ENCODE data around the gene BMPR1A. TPM values are rescaled to one million over a fixed set of nuclear protein-coding genes. Genes with fewer than 3 reads are reported as not detected.

BMPR1A gene
- total and polyA plus RNA-seq, 10 of the 15 experiments (the other 5 are each of a cell fraction or from before 2014, with no cell fraction given), result 2.3 to 22.7 (median 13.1) TPM

DNA sequence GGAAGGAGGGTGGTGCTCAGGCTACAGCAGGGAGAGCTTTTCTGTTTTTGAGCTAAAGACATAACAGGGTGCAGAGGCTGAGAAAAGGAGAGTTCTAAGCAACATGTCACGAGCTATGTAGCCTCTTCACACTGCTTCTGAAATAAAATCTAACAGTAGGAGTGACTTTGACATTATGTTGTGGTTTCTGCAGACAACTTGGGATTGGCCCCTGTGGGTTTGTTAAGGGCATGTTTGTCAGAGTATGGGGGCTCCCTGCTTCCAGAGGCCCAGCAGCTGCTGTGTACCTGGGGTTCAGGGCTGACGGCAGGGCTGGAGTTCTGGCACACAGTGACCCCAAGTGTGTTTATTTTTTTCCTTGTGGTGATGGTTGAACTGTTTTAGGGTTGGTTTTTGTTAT lies 176.3 kb downstream of the BMPR1A start:
- POLR2A ChIA-PET, result no interaction called here
- TF ChIP-seq, protein P1, sequence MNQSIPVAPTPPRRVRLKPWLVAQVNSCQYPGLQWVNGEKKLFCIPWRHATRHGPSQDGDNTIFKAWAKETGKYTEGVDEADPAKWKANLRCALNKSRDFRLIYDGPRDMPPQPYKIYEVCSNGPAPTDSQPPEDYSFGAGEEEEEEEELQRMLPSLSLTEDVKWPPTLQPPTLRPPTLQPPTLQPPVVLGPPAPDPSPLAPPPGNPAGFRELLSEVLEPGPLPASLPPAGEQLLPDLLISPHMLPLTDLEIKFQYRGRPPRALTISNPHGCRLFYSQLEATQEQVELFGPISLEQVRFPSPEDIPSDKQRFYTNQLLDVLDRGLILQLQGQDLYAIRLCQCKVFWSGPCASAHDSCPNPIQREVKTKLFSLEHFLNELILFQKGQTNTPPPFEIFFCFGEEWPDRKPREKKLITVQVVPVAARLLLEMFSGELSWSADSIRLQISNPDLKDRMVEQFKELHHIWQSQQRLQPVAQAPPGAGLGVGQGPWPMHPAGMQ (IDR thresholded peaks at IDR 0.05; ENCODE audit: borderline replicate concordance), result no peak
- TF ChIP-seq GATAD2B (conservative IDR thresholded peaks at IDR 0.05; ENCODE audit: low read depth) (no peak), WRNIP1 (IDR thresholded peaks at IDR 0.05; ENCODE audit: borderline replicate concordance, low read depth, low read length) (no peak), CBFB (IDR thresholded peaks at IDR 0.05; ENCODE audit: low read depth) (no peak), SPI1 (IDR thresholded peaks at IDR 0.05; ENCODE audit: borderline replicate concordance, insufficient read depth, low read depth, low read length) (no peak), ZNF622 (IDR thresholded peaks at IDR 0.05) (no peak), ZSCAN29 (IDR thresholded peaks at IDR 0.05) (no peak), POLR2AphosphoS5 (IDR thresholded peaks at IDR 0.05; ENCODE audit: low read length) (no peak), NFYB (IDR thresholded peaks at IDR 0.05; ENCODE audit: insufficient read depth, low read depth, low read length) (no peak), CHD1 (IDR thresholded peaks at IDR 0.05; ENCODE audit: low read depth, low read length) (no peak), SREBF2 (IDR thresholded peaks at IDR 0.05; ENCODE audit: low read length) (no peak)
- TF ChIP-seq, protein P2, sequence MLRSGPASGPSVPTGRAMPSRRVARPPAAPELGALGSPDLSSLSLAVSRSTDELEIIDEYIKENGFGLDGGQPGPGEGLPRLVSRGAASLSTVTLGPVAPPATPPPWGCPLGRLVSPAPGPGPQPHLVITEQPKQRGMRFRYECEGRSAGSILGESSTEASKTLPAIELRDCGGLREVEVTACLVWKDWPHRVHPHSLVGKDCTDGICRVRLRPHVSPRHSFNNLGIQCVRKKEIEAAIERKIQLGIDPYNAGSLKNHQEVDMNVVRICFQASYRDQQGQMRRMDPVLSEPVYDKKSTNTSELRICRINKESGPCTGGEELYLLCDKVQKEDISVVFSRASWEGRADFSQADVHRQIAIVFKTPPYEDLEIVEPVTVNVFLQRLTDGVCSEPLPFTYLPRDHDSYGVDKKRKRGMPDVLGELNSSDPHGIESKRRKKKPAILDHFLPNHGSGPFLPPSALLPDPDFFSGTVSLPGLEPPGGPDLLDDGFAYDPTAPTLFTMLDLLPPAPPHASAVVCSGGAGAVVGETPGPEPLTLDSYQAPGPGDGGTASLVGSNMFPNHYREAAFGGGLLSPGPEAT (IDR thresholded peaks at IDR 0.05; ENCODE audit: low read depth), result no peak
- TF ChIP-seq, protein P3, sequence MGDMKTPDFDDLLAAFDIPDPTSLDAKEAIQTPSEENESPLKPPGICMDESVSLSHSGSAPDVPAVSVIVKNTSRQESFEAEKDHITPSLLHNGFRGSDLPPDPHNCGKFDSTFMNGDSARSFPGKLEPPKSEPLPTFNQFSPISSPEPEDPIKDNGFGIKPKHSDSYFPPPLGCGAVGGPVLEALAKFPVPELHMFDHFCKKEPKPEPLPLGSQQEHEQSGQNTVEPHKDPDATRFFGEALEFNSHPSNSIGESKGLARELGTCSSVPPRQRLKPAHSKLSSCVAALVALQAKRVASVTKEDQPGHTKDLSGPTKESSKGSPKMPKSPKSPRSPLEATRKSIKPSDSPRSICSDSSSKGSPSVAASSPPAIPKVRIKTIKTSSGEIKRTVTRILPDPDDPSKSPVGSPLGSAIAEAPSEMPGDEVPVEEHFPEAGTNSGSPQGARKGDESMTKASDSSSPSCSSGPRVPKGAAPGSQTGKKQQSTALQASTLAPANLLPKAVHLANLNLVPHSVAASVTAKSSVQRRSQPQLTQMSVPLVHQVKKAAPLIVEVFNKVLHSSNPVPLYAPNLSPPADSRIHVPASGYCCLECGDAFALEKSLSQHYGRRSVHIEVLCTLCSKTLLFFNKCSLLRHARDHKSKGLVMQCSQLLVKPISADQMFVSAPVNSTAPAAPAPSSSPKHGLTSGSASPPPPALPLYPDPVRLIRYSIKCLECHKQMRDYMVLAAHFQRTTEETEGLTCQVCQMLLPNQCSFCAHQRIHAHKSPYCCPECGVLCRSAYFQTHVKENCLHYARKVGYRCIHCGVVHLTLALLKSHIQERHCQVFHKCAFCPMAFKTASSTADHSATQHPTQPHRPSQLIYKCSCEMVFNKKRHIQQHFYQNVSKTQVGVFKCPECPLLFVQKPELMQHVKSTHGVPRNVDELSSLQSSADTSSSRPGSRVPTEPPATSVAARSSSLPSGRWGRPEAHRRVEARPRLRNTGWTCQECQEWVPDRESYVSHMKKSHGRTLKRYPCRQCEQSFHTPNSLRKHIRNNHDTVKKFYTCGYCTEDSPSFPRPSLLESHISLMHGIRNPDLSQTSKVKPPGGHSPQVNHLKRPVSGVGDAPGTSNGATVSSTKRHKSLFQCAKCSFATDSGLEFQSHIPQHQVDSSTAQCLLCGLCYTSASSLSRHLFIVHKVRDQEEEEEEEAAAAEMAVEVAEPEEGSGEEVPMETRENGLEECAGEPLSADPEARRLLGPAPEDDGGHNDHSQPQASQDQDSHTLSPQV (IDR thresholded peaks at IDR 0.05), result no peak

More for the DNA sequence above, 176.3 kb downstream of the BMPR1A start:
- Histone ChIP-seq H3K27me3 (replicated peaks in 1 of 2; ENCODE audit: control insufficient read depth in 2 of 2, insufficient read depth in 2 of 2, low read length in 1 of 2) (no peaks in the 10 kb centered on the region), H3K9me3 (replicated peaks; ENCODE audit: control insufficient read depth, insufficient read depth, low read length) (no peaks in the 10 kb centered on the region), H3K4me2 (ENCODE audit: control insufficient read depth, insufficient read depth) (no peak overlapping the region), H3K4me3 (no peak overlapping the region), H3K4me1 (ENCODE audit: control insufficient read depth, insufficient read depth, low read length) (no peaks in the 10 kb centered on the region), H3K27ac (ENCODE audit: control insufficient read depth, insufficient read depth) (no peak overlapping the region), H4K20me1 (ENCODE audit: control insufficient read depth, insufficient read depth) (no peaks in the 10 kb centered on the region), H3K9ac (ENCODE audit: control insufficient read depth, insufficient read depth, low read length) (no peak overlapping the region), H2AFZ (ENCODE audit: control insufficient read depth, low read depth, low read length) (no peak overlapping the region), H3K36me3 (ENCODE audit: control insufficient read depth in 2 of 2, insufficient read depth in 2 of 2, low read length in 1 of 2) (peaks cover 0 to 3% of the 10 kb centered on the region in 2 experiments; a peak in 1 of 4 replicates), H3K79me2 (ENCODE audit: control insufficient read depth, insufficient read depth, low read length) (no peaks in the 10 kb centered on the region)
- BruUV-seq (replicated peaks), result no TSS peak
- WGBS (ENCODE audit: insufficient coverage, insufficient replicate concordance, low lambda C conversion rate, missing lambda C conversion rate), result 76% methylated on average over 2 of the region's 2 CpGs
- ChIA-PET CTCF (interaction anchor here (0.9 kb wide), 1 partner anchor 221 kb away, joined by 3 read pairs; no protein-coding TSS in a partner anchor), RAD21 (ENCODE audit: unreplicated experiment) (no interaction called here), SMC1A (ENCODE audit: uncharacterized antibody, unreplicated experiment) (interaction anchor here (0.9 kb wide), 1 partner anchor 13 kb away, joined by 3 read pairs; no protein-coding TSS in a partner anchor)
- no peak for FAIRE-seq
- intact Hi-C loops (cut with micrococcal nuclease; ENCODE audit: unreplicated experiment), result no loop called here
- no peak for DNase-seq (ENCODE audit: low read depth, low spot score)
- no peak for ATAC-seq
- in situ Hi-C loops (cut with MboI), result no loop called here

Data from GM12878 (cell line).